CD4-positive, alpha-beta T cell treated with Interleukin-6 for 4 hours (primary cell): Measurements from ENCODE around the gene RPP14.

Source experiments
- DNase-seq: peaks from one replicate; pipeline ENCODE4 v3.0.0-alpha.2; 2020; ENCODE audit warnings: mixed read lengths

Gene RPP14

DNA sequence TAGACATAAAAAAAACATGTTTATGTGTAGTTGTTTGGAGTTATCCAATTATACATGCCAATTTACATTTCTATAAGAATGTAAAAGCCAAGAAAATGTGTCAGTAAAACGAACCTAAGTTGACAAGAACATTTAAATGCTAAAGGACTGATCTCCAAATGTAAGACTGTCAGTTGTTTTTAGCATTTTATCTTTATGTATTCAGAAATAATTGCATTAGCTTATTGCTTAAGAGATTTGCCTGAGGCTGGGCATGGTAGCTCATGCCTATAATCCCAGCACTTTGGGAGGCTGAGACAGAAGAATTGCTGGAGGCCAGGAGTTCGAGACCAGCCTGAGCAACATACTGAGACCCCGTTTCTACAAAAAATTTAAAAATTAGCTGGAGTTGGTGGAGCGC, 53.6 kb downstream of the RPP14 start:
- DNase-seq = no peak

DNA sequence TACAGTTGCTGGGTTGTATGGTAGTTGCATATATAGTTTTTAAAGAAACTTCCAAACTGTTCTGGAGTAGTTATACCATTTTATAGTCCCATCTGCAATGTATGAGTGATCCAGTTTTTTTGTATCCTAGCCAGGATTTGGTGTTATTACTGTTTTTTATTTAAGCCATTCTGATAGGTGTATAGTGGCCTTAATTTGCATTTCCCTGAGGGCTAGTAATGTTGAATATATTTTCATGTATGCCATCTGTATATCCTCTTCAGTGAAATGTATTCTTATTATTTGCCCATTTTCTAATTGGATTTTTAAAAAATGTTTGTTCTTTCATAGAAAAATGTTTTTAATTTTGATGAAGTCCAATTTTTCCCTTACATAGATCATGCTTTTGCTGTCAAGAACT, 55.8 kb downstream of the RPP14 start:
- no peak for DNase-seq

DNA sequence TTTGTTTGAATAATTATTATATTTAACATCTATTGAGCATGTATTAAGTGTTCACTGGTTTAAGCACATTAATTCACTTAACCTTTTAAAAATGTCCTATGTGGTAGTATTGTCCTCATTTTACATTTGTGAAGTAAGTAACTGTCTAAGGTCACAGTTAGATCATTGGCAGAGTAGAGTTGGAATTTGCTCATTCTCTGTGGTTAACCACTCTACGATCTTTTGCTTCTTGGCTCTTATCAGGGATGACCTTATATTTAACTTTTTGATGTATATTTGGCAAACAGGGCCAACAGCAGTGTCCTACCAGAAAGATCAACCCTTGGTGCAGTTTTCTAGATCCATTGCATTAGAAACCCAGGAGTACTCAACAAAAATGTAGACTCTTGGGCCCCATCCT, 60.7 kb downstream of the RPP14 start:
- no peak for DNase-seq

DNA sequence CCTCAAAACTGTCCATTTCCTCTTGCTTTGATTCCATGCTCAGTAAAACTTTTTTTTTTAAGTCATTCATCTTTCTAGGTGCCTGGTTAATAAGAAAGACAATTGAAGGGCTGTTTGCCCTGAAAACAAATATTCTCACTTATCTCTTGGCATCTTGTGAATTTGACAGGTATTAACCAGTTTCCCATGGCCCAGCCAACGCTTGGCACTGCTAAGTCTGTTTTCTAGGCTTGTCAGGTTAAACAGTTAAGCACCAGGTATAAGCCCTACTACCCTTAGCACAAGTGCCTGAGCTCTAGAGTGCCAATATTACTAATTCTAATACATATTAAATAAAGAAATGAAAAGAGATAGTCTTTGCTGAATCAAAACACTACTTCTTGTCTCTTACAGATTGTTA, 63.0 kb downstream of the RPP14 start:
- no peak for DNase-seq
